ENCODE measurements around the gene VPS26A. TPM values are rescaled to one million over a fixed set of nuclear protein-coding genes. Genes with fewer than 3 reads are reported as not detected.
A peak's percentile ranks its signal among the peaks of the same experiment; 100 is the strongest.

The VPS26A gene
- 10 to 100 TPM; 29.5 to 46.3 TPM for total RNA-seq

- ATAC-seq (ENCODE audit: insufficient number of reproducible peaks, low FRiP score, low read depth) = peak; percentile 92
- TF ChIP-seq CTCF (IDR thresholded peaks at IDR 0.05) = no peak
Observed at GRCh38 chr10:69123747-69124562, at the start of gene VPS26A. VPS26A (plus strand) TSS chr10:69124178; CDS start chr10:69124278, 100 bp downstream.

GRCh38 chr10:69074532-69074931 lies 49.4 kb upstream of the VPS26A start:
- H3K27ac ChIP-seq = no peak overlapping the region
- H3K36me3 ChIP-seq = no peaks in the 10 kb centered on the region
- no peaks in the 10 kb centered on the region for H3K27me3 ChIP-seq (replicated peaks; ENCODE audit: insufficient read depth)
- no peak overlapping the region for H3K4me3 ChIP-seq
- no peaks in the 10 kb centered on the region for H3K4me1 ChIP-seq (ENCODE audit: control insufficient read depth in 1 of 2, low read depth in 2 of 2)
- ATAC-seq (ENCODE audit: insufficient number of reproducible peaks, low FRiP score, low read depth) = no peak
- DNase-seq (ENCODE audit: low spot score) = no peak
- no peak for TF ChIP-seq CTCF (IDR thresholded peaks at IDR 0.05)
- H3K9me3 ChIP-seq = no peaks in the 10 kb centered on the region

More at GRCh38 chr10:69123747-69124562, at the start of gene VPS26A:
- Histone ChIP-seq H3K4me3 (peak within 1 kb of the TSS; percentile 83), H3K4me1 (ENCODE audit: control insufficient read depth in 1 of 2, low read depth in 2 of 2) (peaks cover 3 to 27% of the 10 kb centered on the region in 2 donors), H3K27ac (peak within 1 kb of the TSS; percentile 95 to 99), H3K9me3 (no peaks in the 10 kb centered on the region), H3K36me3 (no peaks in the 10 kb centered on the region), H3K27me3 (replicated peaks; ENCODE audit: insufficient read depth) (no peaks in the 10 kb centered on the region)
- peak; percentile 95 for DNase-seq (ENCODE audit: low spot score)

- Histone ChIP-seq H3K27ac (no peak overlapping the region), H3K27me3 (replicated peaks; ENCODE audit: insufficient read depth) (no peaks in the 10 kb centered on the region), H3K4me3 (no peak overlapping the region), H3K36me3 (no peaks in the 10 kb centered on the region), H3K9me3 (no peaks in the 10 kb centered on the region), H3K4me1 (ENCODE audit: control insufficient read depth in 1 of 2, low read depth in 2 of 2) (no peaks in the 10 kb centered on the region)
- ATAC-seq (ENCODE audit: insufficient number of reproducible peaks, low FRiP score, low read depth) = no peak
- no peak for TF ChIP-seq CTCF (IDR thresholded peaks at IDR 0.05)
- no peak for DNase-seq (ENCODE audit: low spot score)
Observed at GRCh38 chr10:69075431-69075830, 48.5 kb upstream of the VPS26A start.

GRCh38 chr10:69078311-69078710 lies 45.7 kb upstream of the VPS26A start:
- no peak overlapping the region for H3K27ac ChIP-seq
- no peak for TF ChIP-seq CTCF (IDR thresholded peaks at IDR 0.05)
- no peaks in the 10 kb centered on the region for H3K36me3 ChIP-seq
- no peaks in the 10 kb centered on the region for H3K9me3 ChIP-seq
- DNase-seq (ENCODE audit: low spot score) (no peak), ATAC-seq (ENCODE audit: insufficient number of reproducible peaks, low FRiP score, low read depth) (no peak)
- H3K4me1 ChIP-seq (ENCODE audit: control insufficient read depth in 1 of 2, low read depth in 2 of 2) = no peaks in the 10 kb centered on the region
- H3K4me3 ChIP-seq = no peak overlapping the region
- H3K27me3 ChIP-seq (replicated peaks; ENCODE audit: insufficient read depth) = no peaks in the 10 kb centered on the region

GRCh38 chr10:69080226-69080625 lies 43.8 kb upstream of the VPS26A start:
- TF ChIP-seq CTCF (IDR thresholded peaks at IDR 0.05) = no peak
- Histone ChIP-seq H3K9me3 (no peaks in the 10 kb centered on the region), H3K4me1 (ENCODE audit: control insufficient read depth in 1 of 2, low read depth in 2 of 2) (no peaks in the 10 kb centered on the region), H3K4me3 (no peak overlapping the region), H3K27ac (no peak overlapping the region), H3K27me3 (replicated peaks; ENCODE audit: insufficient read depth) (no peaks in the 10 kb centered on the region), H3K36me3 (no peaks in the 10 kb centered on the region)
- ATAC-seq (ENCODE audit: insufficient number of reproducible peaks, low FRiP score, low read depth) (no peak), DNase-seq (ENCODE audit: low spot score) (no peak)

All from thoracic aorta (tissue), 2 donors.